Transverse colon (tissue), 4 donors: ENCODE data around the gene VTN. TPM values are rescaled to one million over a fixed set of nuclear protein-coding genes. Genes with fewer than 3 reads are reported as not detected.

Source experiments
- DNase-seq: peaks from one replicate; pipeline ENCODE4 v3.0.0-alpha.2; 2019
- H3K27ac ChIP-seq, 4 donors: fragments of 200-600 bp; sonication (generic); 2 replicates each; pipeline ENCODE4 v1.5.1; 2016 to 2018; ENCODE audit warnings: inconsistent platforms in 4 of 4
- H3K27me3 ChIP-seq: fragments of 200-600 bp; sonication (generic); 2 replicates; pipeline ENCODE4 v1.5.1; 2017; ENCODE audit warnings: inconsistent platforms
- H3K36me3 ChIP-seq, 4 donors: fragments of 200-600 bp; sonication (generic); 2 replicates each; pipeline ENCODE4 v1.5.1; 2017 to 2019; ENCODE audit warnings: inconsistent platforms in 4 of 4
- H3K4me1 ChIP-seq, 4 donors: fragments of 200-600 bp; sonication (generic); 2 replicates each; pipeline ENCODE4 v1.5.1; 2017 to 2020; ENCODE audit warnings: inconsistent platforms in 4 of 4
- H3K4me3 ChIP-seq, 4 donors: fragments of 200-600 bp; sonication (generic); 1 replicate in 1 of 4; 2 replicates in 3 of 4; pipeline versions ENCODE4 v1.5.1 to v1.6.1; 2017 to 2019; ENCODE audit warnings: inconsistent platforms in 4 of 4
- H3K9me3 ChIP-seq, 2 donors: fragments of 200-600 bp; sonication (generic); 2 replicates each; pipeline ENCODE4 v1.5.1; 2017 to 2019; ENCODE audit warnings: inconsistent platforms in 2 of 2
- EP300 ChIP-seq: sonication (generic); formaldehyde crosslinking; IDR thresholded peaks from one replicate; pipeline ENCODE4 v1.6.1; 2017; ENCODE audit warnings: antibody characterized with exemption, low read depth
- POLR2A ChIP-seq: fragments of 450-650 bp; IDR thresholded peaks from one replicate; pipeline ENCODE4 v1.6.1; 2016; ENCODE audit warnings: antibody characterized with exemption, mild to moderate bottlenecking, moderate library complexity
- POLR2AphosphoS5 ChIP-seq, 3 donors: sonication (generic); formaldehyde crosslinking; IDR thresholded peaks; one replicate each; pipeline ENCODE4 v1.6.1; 2016; ENCODE audit warnings: antibody characterized with exemption in 3 of 3
- WGBS, 2 donors: methylation state at CpG; one replicate each; pipeline ENCODE4 v1.1.5; 2018; ENCODE audit warnings: low coverage in 1 of 2; 5-methylcytosine and 5-hydroxymethylcytosine counted together
- in situ Hi-C, 4 donors: fragments of 200-750 bp; cut with MboI; loops; one replicate each; pipeline versions ENCODE4 v1.15.0 to v1.15.1; 2017; ENCODE audit warnings: low sequenced_read_pairs in 3 of 4, low pct_ligation_motif_present in 1 of 4, low pct_unique_long_range_greater_than_20kb in 1 of 4
- intact Hi-C: fragments of 100-400 bp; cut with DNase I; formaldehyde crosslinking; loops from one replicate; pipeline ENCODE4 v1.15.1; 2023; ENCODE audit warnings: low total_unique reads
- total RNA-seq, 4 donors: library from RNA; depleted of rRNA; stranded (reverse); fragments of >200 nt; gene quantifications; one replicate each; pipeline ENCODE4 v1.1.0, GENCODE V29; 2016
- TF ChIP-seq, protein P1 (sequence below), 5 experiments: fragments of 200-600 bp in 3 of 5; fragments of 450-650 bp in 2 of 5; sonication (generic) in 3 of 5; IDR thresholded peaks; 1 replicate in 2 of 5; 2 replicates in 3 of 5; pipeline ENCODE4 v1.5.1; 2016 to 2017; ENCODE audit warnings: antibody characterized with exemption in 5 of 5, inconsistent platforms in 3 of 5, mild to moderate bottlenecking in 2 of 5, moderate library complexity in 1 of 5

VTN gene
- total RNA-seq, 4 donors from 2014 or later: not detected

DNA sequence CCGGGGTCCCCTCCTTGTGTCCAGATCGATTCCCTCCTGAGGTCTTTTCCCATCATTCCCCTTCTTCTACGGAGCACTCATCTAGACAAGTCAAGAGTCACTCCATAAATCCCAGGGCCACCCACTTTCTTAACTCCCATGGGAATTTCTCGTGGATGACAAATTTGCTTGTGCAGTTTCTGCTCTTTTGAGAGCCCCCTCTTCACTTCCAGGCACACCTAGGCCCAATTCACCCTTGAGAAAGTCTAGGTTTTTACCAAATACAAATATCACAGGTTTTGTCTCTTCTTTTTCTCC is 12.3 kb downstream of the VTN start:
- Histone ChIP-seq H3K4me3 (peak overlapping the region; percentile 33 to 95 (median 93)), H3K4me1 (peaks cover 16 to 24% (median 18%) of the 10 kb centered on the region in 4 donors), H3K36me3 (peaks cover 0 to 51% (median 20%) of the 10 kb centered on the region in 4 donors), H3K9me3 (no peaks in the 10 kb centered on the region), H3K27ac (peak overlapping the region; percentile 88 to 94 (median 91)), H3K27me3 (no peaks in the 10 kb centered on the region)
- WGBS, 2 donors: 3 to 20% methylated on average over 1 to 4 of the region's 4 CpGs
- TF ChIP-seq POLR2AphosphoS5 (IDR thresholded peaks at IDR 0.05): no peak
- no peak for TF ChIP-seq EP300
- TF ChIP-seq POLR2A: no peak
- TF ChIP-seq, protein P1, sequence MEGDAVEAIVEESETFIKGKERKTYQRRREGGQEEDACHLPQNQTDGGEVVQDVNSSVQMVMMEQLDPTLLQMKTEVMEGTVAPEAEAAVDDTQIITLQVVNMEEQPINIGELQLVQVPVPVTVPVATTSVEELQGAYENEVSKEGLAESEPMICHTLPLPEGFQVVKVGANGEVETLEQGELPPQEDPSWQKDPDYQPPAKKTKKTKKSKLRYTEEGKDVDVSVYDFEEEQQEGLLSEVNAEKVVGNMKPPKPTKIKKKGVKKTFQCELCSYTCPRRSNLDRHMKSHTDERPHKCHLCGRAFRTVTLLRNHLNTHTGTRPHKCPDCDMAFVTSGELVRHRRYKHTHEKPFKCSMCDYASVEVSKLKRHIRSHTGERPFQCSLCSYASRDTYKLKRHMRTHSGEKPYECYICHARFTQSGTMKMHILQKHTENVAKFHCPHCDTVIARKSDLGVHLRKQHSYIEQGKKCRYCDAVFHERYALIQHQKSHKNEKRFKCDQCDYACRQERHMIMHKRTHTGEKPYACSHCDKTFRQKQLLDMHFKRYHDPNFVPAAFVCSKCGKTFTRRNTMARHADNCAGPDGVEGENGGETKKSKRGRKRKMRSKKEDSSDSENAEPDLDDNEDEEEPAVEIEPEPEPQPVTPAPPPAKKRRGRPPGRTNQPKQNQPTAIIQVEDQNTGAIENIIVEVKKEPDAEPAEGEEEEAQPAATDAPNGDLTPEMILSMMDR (IDR thresholded peaks at IDR 0.05): no peak
- intact Hi-C loops: no loop called here
- in situ Hi-C loops: no loop called here
- DNase-seq: no peak

DNA sequence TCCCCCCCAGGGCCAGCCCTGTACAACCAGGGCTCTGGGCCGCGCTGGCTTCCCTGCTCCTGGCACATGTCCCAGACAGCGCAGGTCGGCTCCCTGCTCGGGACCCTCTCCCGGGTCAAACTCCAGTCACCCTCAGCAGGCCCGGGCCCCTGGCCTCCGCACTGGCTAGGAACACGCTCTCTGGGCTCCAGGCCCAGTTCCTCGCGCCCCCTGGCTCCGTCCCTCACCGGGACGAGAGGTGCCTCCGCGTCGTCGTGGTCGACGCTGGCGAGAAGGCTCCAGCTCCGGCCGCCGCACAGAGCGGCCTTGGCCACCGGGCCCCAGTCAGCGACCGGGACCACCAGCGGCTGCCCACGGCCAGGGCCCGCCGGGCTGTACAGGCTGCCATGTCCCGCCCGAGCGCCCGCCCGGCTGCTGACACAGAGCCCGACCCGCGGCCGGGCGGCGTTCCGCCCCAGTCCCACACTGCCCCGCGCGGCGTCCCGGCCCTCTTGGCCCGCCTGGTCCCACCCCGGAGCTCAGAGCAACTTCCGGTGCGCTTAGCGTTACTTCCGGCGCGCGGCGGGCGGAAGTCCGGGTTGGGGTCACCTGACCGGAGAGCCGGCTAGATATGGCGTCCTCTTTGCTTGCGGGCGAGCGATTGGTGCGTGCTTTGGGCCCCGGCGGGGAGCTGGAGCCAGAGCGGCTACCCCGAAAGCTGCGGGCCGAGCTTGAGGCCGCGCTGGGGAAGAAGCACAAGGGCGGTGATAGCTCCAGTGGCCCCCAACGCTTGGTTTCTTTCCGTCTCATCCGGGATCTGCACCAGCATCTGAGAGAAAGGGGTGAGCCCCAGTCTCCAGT is 12.8 kb downstream of the VTN start, which contains the start of gene POLDIP2:
Gene POLDIP2 (minus strand): TSS at position 467 of the 840 bp plus-strand sequence. CDS start 79 bp downstream, at position 388.
- H3K9me3 ChIP-seq: no peaks in the 10 kb centered on the region
- peaks cover 0 to 49% (median 23%) of the 10 kb centered on the region in 4 donors for H3K36me3 ChIP-seq
- in situ Hi-C loops (no loop called here), intact Hi-C loops (no loop called here)
- peaks cover 16 to 24% (median 18%) of the 10 kb centered on the region in 4 donors for H3K4me1 ChIP-seq
- TF ChIP-seq EP300 (no peak), POLR2AphosphoS5 (IDR thresholded peaks at IDR 0.05) (peak; percentile 87 to 92 (median 88)), POLR2A (peak; percentile 88)
- TF ChIP-seq, protein P1 (IDR thresholded peaks at IDR 0.05): no peak
- no peaks in the 10 kb centered on the region for H3K27me3 ChIP-seq
- peak; percentile 96 for DNase-seq
- peak within 1 kb of the TSS; percentile 88 to 94 (median 91) for H3K27ac ChIP-seq
- peak within 1 kb of the TSS; percentile 75 to 95 (median 93) for H3K4me3 ChIP-seq
- WGBS, 2 donors: 1% methylated on average over 58 of the region's 80 CpGs; no CpG with 5 or more reads in 1 of the 2 donors

DNA sequence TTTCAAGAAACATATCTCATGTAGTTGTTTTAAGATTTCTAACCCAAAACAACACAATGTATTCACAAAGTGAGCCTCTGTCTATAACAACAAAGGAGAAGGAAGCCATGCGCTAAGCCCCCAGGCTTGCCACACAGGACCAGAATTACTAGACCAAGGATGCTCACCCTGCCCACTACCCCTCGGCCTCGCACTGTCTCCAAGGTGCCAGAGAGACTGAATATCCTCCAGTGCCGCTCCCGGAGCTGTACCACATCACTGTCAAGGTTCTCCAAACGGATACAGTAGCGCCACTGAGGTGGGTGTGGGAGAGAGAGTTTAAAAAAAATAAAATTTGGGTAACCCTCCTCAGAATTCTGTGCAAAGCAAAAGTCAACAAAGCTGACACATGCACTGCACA is 19.8 kb downstream of the VTN start:
- 94 to 97% methylated on average over 4 to 7 of the region's 7 CpGs for WGBS, 2 donors
- TF ChIP-seq, protein P1 (IDR thresholded peaks at IDR 0.05): no peak
- no peak for TF ChIP-seq POLR2AphosphoS5 (IDR thresholded peaks at IDR 0.05)
- TF ChIP-seq POLR2A: no peak
- no peak for TF ChIP-seq EP300
- Histone ChIP-seq H3K9me3 (no peaks in the 10 kb centered on the region), H3K4me1 (no peaks in the 10 kb centered on the region), H3K27ac (no peak overlapping the region), H3K27me3 (no peaks in the 10 kb centered on the region), H3K36me3 (peaks cover 0 to 68% (median 26%) of the 10 kb centered on the region in 4 donors), H3K4me3 (no peak overlapping the region)
- no peak for DNase-seq
- in situ Hi-C loops (no loop called here), intact Hi-C loops (no loop called here)

DNA sequence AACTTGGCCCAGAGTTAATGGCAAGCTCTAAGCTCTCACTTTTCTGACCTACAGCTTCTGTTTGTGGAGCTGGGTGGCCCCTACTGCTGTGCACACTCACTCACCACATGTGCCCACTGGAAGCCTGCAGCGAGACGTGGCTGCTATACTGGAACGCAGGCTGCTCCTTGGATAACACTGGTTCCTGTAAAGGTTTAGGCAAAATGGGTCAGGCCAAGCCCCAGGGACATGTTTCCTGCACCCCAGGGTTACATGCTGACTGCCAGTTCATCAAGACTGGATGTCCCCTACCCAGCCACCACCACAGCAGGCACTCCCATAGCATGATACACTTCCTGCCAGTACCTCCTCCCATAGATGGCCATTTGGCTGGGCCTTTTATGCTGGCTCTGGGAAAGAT is 21.1 kb downstream of the VTN start:
- Histone ChIP-seq H3K9me3 (no peaks in the 10 kb centered on the region), H3K27me3 (no peaks in the 10 kb centered on the region), H3K27ac (no peak overlapping the region), H3K4me1 (no peaks in the 10 kb centered on the region), H3K36me3 (peaks cover 0 to 71% (median 27%) of the 10 kb centered on the region in 4 donors), H3K4me3 (no peak overlapping the region)
- intact Hi-C loops: no loop called here
- WGBS, 2 donors: 87% methylated on average over 2 of the region's 3 CpGs; no CpG with 5 or more reads in 1 of the 2 donors
- in situ Hi-C loops: no loop called here
- no peak for TF ChIP-seq POLR2AphosphoS5 (IDR thresholded peaks at IDR 0.05)
- TF ChIP-seq POLR2A: no peak
- TF ChIP-seq, protein P1 (IDR thresholded peaks at IDR 0.05): no peak
- no peak for TF ChIP-seq EP300
- no peak for DNase-seq
